SK-N-MC (cell line): ENCODE measurements around the gene SMARCC1.

Experiments
- EZH2 ChIP-seq: fragments of 200-600 bp; sonication (generic); IDR thresholded peaks from one replicate; pipeline ENCODE4 v1.6.1; 2017; ENCODE audit warnings: antibody characterized with exemption
- POLR2AphosphoS5 ChIP-seq: IDR thresholded peaks from 2 replicates; pipeline ENCODE4 v1.6.1; 2012; ENCODE audit warnings: mild to moderate bottlenecking, low read depth, low read length, borderline replicate concordance

DNA sequence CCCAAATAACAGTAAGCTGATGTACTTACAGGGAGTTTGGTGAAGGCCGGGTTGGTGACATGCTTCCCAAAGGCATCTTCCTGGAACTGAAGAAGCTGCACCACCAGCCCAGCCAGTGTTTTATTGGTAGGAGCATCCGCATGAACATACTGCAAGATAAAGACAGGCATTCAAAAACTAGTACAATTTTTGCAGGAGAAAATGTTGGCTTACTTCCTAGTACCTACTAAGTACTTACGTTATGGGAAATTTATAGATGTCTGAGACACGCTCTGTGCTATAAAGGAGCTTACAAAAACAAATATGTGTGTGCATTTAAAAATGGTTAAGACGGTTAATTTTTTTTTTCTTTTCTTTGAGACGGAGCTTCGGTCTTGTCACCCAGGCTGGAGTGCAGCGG is 8.9 kb downstream of the SMARCC1 start:
- no peak for TF ChIP-seq EZH2
- TF ChIP-seq POLR2AphosphoS5: no peak
